ENCODE measurements around the gene TRAF1.

TRAF1 gene

GRCh38 chr9:120938851-120939250 lies 12.3 kb upstream of the TRAF1 start:
- DNase-seq = no peak

DNA sequence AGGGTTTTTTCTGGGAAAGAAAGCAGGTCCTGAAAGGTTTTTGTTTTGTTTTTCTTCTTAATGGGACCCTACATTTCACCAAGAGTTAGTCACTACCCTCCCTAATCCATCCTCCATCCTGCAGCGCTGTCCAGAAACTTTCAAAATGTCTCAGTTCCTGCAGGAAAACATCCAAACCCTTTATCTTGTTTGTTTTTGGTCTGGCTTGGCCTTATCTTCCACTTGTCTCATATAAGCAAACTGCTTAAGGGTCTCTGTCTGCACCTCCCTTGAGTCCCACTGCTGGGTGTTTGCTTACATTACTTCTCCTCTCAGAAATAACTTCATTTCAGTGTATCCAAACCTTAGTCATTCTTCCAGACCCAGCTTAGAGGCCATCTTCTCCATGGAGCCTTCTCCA lies 11.0 kb upstream of the TRAF1 start:
- DNase-seq = no peak

DNA sequence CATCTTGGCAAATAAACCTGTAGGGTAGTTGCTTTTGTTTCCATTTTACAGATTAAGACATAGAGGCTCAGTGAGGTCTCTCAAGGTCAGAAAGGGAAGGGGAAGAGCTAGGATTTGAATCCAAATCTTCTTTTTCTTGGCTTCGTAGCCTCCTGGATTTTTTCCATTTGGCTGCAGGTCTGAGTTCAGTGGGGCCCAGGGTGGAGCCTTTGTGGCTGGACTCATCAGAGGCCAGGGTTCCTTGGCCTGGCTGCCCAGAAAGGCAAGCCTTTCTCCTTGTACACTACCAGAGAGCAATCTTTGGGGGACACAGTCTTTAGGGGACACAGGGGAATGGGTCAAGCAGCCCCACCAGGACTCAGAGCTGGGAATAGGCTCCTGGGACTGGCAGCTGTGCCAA lies 10.5 kb upstream of the TRAF1 start:
- DNase-seq = no peak

- no peak for DNase-seq
These were observed 10.1 kb upstream of the TRAF1 start for GRCh38 chr9:120936764-120937122.

GRCh38 chr9:120936011-120936763 lies 9.6 kb upstream of the TRAF1 start:
- DNase-seq = peak; percentile 86 to 88

DNA sequence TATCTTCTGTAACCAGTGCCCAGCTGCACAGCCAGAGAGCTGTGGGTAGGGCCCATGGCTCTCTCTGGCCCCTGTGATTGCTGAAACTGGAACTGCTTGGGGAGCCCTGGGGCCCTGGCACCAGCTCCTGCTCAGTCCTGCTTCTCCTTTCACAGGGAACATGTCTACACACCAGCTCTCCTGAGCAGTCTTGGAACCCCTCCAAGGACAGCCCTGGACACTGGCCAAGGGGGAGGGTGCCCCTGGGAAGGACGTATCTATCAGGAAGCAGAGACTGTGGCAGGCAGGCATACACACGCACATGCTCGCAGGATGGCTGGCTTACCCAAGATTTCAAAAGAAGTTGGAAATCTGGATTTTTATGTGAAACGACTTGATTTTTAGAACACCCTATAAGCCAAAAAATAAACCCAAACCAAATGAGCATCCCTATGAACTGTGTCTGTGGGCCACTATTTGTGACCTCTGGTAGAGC lies 8.8 kb upstream of the TRAF1 start:
- DNase-seq = peak; percentile 34 to 68

DNA sequence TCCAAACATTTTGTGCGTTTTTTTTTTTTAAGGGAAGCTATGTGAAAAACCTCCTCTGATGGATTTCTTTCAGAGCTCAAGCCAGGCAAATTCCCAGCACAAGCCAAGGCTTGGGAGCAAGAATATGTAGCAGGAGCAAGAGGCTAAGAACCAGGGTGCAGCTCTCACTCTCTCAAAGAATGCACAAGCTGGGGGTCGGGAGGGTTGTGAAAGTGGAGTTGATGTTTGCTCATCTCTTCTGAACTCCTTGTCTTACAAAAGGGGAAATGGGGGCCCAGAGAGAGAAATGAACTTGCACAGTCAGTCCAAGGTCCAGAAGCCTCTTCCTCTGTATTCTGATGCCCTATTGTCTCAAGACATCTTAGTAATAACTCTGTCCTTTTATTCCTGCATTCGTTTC lies 7.7 kb upstream of the TRAF1 start:
- no peak for DNase-seq

- peak in 1 of 2 donors; percentile 30 for DNase-seq
These were observed 6.9 kb upstream of the TRAF1 start for GRCh38 chr9:120933310-120934055.

- DNase-seq = no peak
These were observed 5.7 kb upstream of the TRAF1 start for GRCh38 chr9:120932086-120932823.

DNA sequence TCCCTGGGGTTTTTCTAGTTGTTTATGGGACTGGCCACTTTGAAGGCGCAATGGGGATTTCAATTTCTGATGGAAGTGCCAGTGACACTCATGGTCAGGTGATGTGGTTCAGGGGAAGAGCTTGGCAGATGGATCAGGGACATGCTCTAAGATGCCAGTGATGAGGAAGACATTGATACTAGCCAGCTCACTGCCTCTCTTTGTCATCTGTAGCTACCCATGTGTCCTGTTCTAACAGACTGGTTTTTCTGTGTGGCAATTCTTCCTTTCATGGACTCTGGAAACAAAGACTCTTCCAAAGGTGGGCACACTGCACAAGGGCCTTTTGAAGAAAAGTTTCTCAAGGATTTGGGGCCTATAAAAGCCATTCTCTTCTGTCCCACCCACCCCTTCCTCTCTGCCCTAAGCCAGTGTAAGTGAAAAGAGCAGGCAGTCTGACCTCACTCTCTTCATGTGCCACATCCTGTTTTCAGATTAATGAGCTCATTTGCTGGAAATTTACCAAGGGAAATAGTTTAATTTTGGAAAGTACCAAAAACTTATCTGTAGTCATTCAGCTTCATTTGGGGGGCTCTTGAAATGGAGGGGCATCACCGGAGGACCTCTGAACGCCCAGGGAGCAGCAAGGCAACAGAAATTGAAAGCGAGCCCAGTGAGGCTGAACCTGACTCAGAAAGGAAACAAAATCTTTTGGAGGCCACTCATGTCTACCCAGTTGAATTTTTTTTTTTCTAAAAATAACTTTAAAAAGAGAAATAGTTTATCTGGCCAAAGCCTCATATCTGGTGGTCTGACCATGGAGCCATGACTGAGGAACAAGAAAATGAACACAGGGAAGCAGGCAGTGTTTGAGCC lies 4.9 kb upstream of the TRAF1 start:
- DNase-seq = peak; percentile 84 to 92

DNA sequence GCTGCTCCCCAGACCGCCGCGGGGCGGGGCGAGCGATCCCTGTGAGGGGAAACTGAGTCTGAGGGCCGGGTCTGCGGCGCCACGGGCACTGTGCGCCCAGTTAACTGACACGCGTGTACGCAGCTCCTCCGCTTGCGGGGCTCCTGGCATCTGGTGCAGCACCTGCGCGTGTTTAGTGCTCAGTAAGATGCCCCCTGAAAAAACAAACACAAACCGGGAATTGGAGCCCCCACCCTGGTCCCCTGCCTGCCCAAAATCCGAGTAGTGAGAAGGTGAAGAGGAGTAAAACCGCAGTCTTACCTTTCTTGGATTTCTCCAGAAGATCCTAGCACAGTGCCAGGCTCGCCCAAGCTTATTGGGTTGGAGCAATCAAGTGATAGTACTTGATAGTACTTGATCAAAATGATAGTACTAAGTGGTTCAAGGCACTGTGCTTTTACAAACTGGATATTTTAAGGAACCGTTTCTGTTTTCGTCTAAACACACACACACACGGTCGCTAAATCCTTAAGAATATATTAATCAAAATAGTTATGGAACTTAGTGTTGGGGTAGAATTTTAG lies 2.7 kb upstream of the TRAF1 start:
- DNase-seq = no peak

GRCh38 chr9:120928483-120929228 lies 2.1 kb upstream of the TRAF1 start:
- peak; percentile 80 to 82 for DNase-seq

DNA sequence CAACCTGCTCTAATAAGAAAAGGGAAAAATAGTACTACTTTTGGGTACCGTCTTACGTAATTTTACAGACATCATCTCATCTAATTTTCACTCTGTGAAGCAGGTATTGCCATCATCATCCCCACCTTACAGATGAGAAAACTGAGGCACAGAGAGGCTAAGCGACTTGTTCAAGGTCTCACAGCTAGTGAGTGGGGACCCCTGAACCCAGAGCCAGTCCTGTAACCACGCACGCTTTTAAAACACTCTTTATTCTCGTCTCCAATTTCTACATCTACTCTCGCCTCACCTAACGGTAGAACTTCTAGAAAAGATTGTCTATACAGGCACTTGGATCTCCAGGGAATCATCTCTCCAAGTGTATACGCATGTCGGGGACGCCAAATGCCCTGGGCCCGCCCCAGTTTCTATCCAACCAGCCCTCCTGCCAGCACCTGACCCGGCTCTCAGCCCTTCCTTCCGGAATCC lies 1.5 kb upstream of the TRAF1 start:
- peak; percentile 54 to 76 for DNase-seq

GRCh38 chr9:120927269-120928014 lies 846 bp upstream of the TRAF1 start:
- DNase-seq = peak in 1 of 2 donors; percentile 41

GRCh38 chr9:120925535-120926396 lies 830 bp downstream of the TRAF1 start:
- DNase-seq = peak; percentile 89 to 93

DNA sequence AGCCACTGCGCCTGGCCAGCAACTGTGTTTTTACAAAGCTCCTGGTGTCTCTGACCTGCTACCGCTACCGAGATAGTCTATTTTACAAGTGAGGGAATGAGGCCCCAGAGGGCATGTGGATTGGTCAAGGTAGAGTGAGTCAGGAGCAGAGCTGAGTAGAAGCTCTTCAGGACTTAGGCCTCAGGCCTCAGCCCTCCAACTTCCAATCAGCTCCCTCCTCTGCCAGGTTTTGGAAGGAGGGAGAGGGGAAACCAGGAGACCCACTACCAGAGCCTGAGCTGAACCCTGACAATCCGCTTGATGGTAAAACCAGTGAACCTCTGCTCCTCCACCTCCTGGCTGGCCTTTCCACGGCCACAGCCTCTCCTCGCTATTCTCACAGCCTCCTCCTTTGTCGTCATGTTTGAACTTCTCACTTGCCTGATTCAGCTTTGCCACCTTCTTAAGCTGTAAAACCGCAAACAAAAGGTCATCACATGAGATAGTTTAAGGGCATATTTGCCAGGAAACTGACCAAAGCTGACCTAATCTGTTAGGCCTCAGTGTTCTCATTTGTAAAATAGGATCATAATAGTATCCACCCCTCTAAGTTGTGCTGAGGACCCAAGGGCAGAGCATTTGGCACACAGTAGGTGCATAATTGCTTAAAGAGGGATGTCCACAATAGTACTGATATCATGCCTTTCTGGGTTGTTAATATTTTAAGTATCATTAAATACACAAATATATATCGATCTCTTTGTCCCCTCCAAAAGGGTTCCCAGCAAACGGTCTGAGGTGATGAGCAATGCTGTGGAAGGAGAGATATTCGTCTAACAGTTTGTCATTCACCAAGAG lies 1.7 kb downstream of the TRAF1 start:
- DNase-seq = peak; percentile 44 to 73

DNA sequence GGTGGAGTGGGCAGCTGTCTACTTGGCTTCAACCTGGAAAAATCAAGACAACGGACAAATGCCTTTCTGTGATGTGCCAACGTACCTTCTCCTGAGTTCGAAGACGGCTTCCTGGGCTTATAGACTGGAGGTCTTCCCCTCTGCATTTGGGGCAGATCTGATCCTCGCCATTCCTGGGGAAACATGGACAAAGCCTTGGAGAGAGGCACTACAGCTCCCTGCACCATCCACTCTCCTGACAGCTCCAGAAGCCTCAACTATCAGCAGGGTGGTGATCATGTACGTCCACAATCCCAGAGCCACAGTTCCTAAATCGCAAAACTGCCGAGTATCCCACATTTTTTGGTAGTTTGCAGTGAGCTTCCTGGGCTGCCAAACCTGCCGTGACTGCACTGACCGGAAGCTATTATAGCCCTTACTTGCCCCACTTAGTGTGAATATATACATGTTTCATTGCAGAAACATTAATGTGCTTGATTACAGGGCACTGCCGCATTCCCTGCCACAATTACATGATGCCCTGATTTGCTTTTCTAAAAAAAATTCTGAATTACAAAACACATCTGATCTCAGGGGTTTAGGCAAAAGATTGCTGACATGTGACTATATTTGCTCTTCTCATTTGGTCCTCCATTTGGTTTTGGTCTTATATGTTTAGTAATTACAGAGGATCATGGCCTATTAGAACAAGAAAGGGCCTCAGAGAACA lies 2.8 kb downstream of the TRAF1 start:
- DNase-seq = peak in 1 of 2 donors; percentile 37
